BJ (cell line): Measurements from ENCODE around the gene HIPK3. TPM values are rescaled to one million over a fixed set of nuclear protein-coding genes. Genes with fewer than 3 reads are reported as not detected.

Experiments
- CTCF ChIA-PET: fragments of 350-600 bp; formaldehyde crosslinking; extraction: SDS; loops from one replicate; lab custom pipeline; 2021; ENCODE audit warnings: antibody characterized with exemption, inconsistent platforms; lab: Yijun Ruan, JAX
- POLR2A ChIA-PET: fragments of 300-600 bp; sonication (Branson Sonifier 250); formaldehyde crosslinking; extraction: SDS; loops from one replicate; lab custom pipeline; 2021; ENCODE audit warnings: antibody characterized with exemption; lab: Charles Lee
- DNase-seq: peaks from one replicate; pipeline ENCODE4 v3.0.0-alpha.2; 2011; ENCODE audit warnings: low read depth
- H3K27me3 ChIP-seq: 2 replicates; pipeline ENCODE4 v1.6.0; 2011; ENCODE audit warnings: low read length; ENCODE audit not compliant: control insufficient read depth, insufficient read depth
- H3K36me3 ChIP-seq: 2 replicates; pipeline ENCODE4 v1.5.1; 2011; ENCODE audit warnings: low read length; ENCODE audit not compliant: control insufficient read depth, insufficient read depth
- H3K4me3 ChIP-seq: 2 replicates; pipeline ENCODE4 v1.5.1; 2011; ENCODE audit warnings: low read depth, mild to moderate bottlenecking, control low read depth, low read length
- CTCF ChIP-seq: IDR thresholded peaks from 2 replicates; pipeline ENCODE4 v1.5.1; 2011; ENCODE audit warnings: low read depth, mild to moderate bottlenecking, control low read depth, inconsistent platforms, low read length, moderate library complexity; ENCODE audit not compliant: insufficient read depth
- polyA plus RNA-seq: library from polyadenylated mRNA; depleted of rRNA; stranded (reverse); fragments of >200 nt; gene quantifications from 2 replicates; pipeline ENCODE4 v1.2.3, GENCODE V29; 2011

HIPK3 gene
- polyA plus RNA-seq, 1 experiment: 18.9 TPM

GRCh38 chr11:33379947-33380346 is 122.8 kb downstream of the HIPK3 start:
- ChIA-PET CTCF (interaction anchor here (1.1 to 1.9 kb wide), 2 partner anchors 10 to 64 kb away, joined by 4 to 5 read pairs; no protein-coding TSS in a partner anchor), POLR2A (no interaction called here)
- DNase-seq: no peak
- no peaks in the 10 kb centered on the region for H3K36me3 ChIP-seq
- no peak overlapping the region for H3K4me3 ChIP-seq
- no peak for TF ChIP-seq CTCF
- H3K27me3 ChIP-seq: no peaks in the 10 kb centered on the region

- H3K4me3 ChIP-seq: no peak overlapping the region
- no peaks in the 10 kb centered on the region for H3K27me3 ChIP-seq
- DNase-seq: no peak
- ChIA-PET POLR2A (no interaction called here), CTCF (interaction anchor here (0.5 kb wide), 1 partner anchor 583 kb away, joined by 3 read pairs; no protein-coding TSS in a partner anchor)
- H3K36me3 ChIP-seq: no peaks in the 10 kb centered on the region
- no peak for TF ChIP-seq CTCF
Measured at GRCh38 chr11:33383075-33383919, 126.1 kb downstream of the HIPK3 start.

- no peak overlapping the region for H3K4me3 ChIP-seq
- H3K27me3 ChIP-seq: no peaks in the 10 kb centered on the region
- ChIA-PET POLR2A (no interaction called here), CTCF (interaction anchor here (0.5 kb wide), 1 partner anchor 582 kb away, joined by 3 read pairs; no protein-coding TSS in a partner anchor)
- no peaks in the 10 kb centered on the region for H3K36me3 ChIP-seq
- no peak for TF ChIP-seq CTCF
- no peak for DNase-seq
Measured at GRCh38 chr11:33383920-33384209, 126.7 kb downstream of the HIPK3 start.

GRCh38 chr11:33384220-33384619 is 127.0 kb downstream of the HIPK3 start:
- ChIA-PET CTCF (no interaction called here), POLR2A (no interaction called here)
- no peak for TF ChIP-seq CTCF
- H3K27me3 ChIP-seq: no peaks in the 10 kb centered on the region
- no peak overlapping the region for H3K4me3 ChIP-seq
- H3K36me3 ChIP-seq: no peaks in the 10 kb centered on the region
- no peak for DNase-seq

- Histone ChIP-seq H3K4me3 (no peak overlapping the region), H3K27me3 (no peaks in the 10 kb centered on the region), H3K36me3 (no peaks in the 10 kb centered on the region)
- CTCF ChIA-PET: no interaction called here
- POLR2A ChIA-PET: no interaction called here
- no peak for TF ChIP-seq CTCF
- DNase-seq: no peak
Measured at GRCh38 chr11:33387581-33387980, 130.4 kb downstream of the HIPK3 start.
